PC-3 (cell line): ENCODE measurements around the gene ARAF. TPM values are rescaled to one million over a fixed set of nuclear protein-coding genes. Genes with fewer than 3 reads are reported as not detected.

Experiments used
- ATAC-seq: fragments of 200-7000 bp; cut with Tn5 transposase; 2 replicates; pipeline ENCODE4 v1.9.1; 2020; ENCODE audit warnings: mild to moderate bottlenecking, moderate library complexity
- BruUV-seq: library from RNA; stranded (reverse); fragments of 400-500 nt; replicated peaks from 2 replicates; lab custom pipeline; 2021; lab: Mats Ljungman, UMichigan
- CTCF ChIA-PET: fragments of 300-600 bp; sonication (Branson Sonifier 250); formaldehyde crosslinking; loops from one replicate; lab custom pipeline; 2022; ENCODE audit warnings: antibody characterized with exemption; lab: Charles Lee
- POLR2A ChIA-PET: fragments of 300-600 bp; sonication (Branson Sonifier 250); formaldehyde crosslinking; loops from one replicate; lab custom pipeline; 2022; ENCODE audit warnings: antibody characterized with exemption; ENCODE audit not compliant: unreplicated experiment; lab: Charles Lee
- DNase-seq: peaks from one replicate; pipeline ENCODE4 v3.0.0-alpha.2; 2015
- H2AFZ ChIP-seq: fragments of 300-600 bp; sonication (generic); 2 replicates; pipeline ENCODE4 v1.6.0; 2016; ENCODE audit warnings: antibody characterized with exemption, low read length
- H3F3A ChIP-seq: fragments of 300-600 bp; sonication (generic); one replicate; pipeline ENCODE4 v1.6.0; 2017; ENCODE audit warnings: antibody characterized with exemption, low read length, control low read depth, mild to moderate bottlenecking; ENCODE audit not compliant: unreplicated experiment
- H3K27ac ChIP-seq: fragments of 300-600 bp; sonication (generic); 2 replicates; pipeline ENCODE4 v1.5.1; 2016; ENCODE audit warnings: mild to moderate bottlenecking, low read length
- H3K27me3 ChIP-seq: fragments of 300-600 bp; sonication (generic); 2 replicates; pipeline ENCODE4 v1.6.1; 2016; ENCODE audit warnings: low read length, mixed read lengths
- H3K36me3 ChIP-seq: fragments of 300-600 bp; sonication (generic); 2 replicates; pipeline ENCODE4 v1.6.1; 2016; ENCODE audit warnings: low read depth, mixed run types, low read length, mixed read lengths
- H3K4me1 ChIP-seq: fragments of 300-600 bp; sonication (generic); 2 replicates; pipeline ENCODE4 v1.5.1; 2016; ENCODE audit warnings: low read length; ENCODE audit not compliant: insufficient read depth
- H3K4me2 ChIP-seq: fragments of 300-600 bp; sonication (generic); 2 replicates; pipeline ENCODE4 v1.6.0; 2016; ENCODE audit warnings: low read length
- H3K4me3 ChIP-seq: fragments of 300-600 bp; sonication (generic); 2 replicates; pipeline ENCODE4 v1.5.1; 2016; ENCODE audit warnings: mild to moderate bottlenecking, low read length, mixed read lengths
- H3K79me2 ChIP-seq: fragments of 300-600 bp; sonication (generic); 2 replicates; pipeline ENCODE4 v1.6.1; 2017; ENCODE audit warnings: low read length, mixed read lengths
- H3K9ac ChIP-seq: fragments of 300-600 bp; sonication (generic); 2 replicates; pipeline ENCODE4 v1.6.0; 2016; ENCODE audit warnings: mild to moderate bottlenecking, low read length
- H3K9me2 ChIP-seq: fragments of 300-600 bp; sonication (generic); replicated peaks from 2 replicates; pipeline ENCODE4 v1.6.1; 2016; ENCODE audit warnings: mixed run types, low read length, mixed read lengths
- H3K9me3 ChIP-seq: fragments of 300-600 bp; sonication (generic); 2 replicates; pipeline ENCODE4 v1.6.1; 2016; ENCODE audit warnings: low read length, mixed read lengths
- H4K20me1 ChIP-seq: fragments of 300-600 bp; sonication (generic); 2 replicates; pipeline ENCODE4 v1.6.1; 2016; ENCODE audit warnings: low read length, mixed read lengths
- EZH2 ChIP-seq: fragments of 300-600 bp; sonication (generic); IDR thresholded peaks from one replicate; pipeline ENCODE4 v1.6.1; 2017; ENCODE audit warnings: antibody characterized with exemption, mild to moderate bottlenecking, low read length; ENCODE audit not compliant: unreplicated experiment
- EZH2phosphoT487 ChIP-seq: fragments of 300-600 bp; sonication (generic); IDR thresholded peaks from 2 replicates; pipeline ENCODE4 v1.6.1; 2018; ENCODE audit warnings: mild to moderate bottlenecking, antibody characterized with exemption, low read length, borderline replicate concordance
- intact Hi-C: fragments of 100-400 bp; cut with micrococcal nuclease; formaldehyde crosslinking; loops from 2 replicates; pipeline ENCODE4 v1.9.0; 2023
- total RNA-seq: library from RNA; depleted of rRNA; stranded (reverse); fragments of >200 nt; gene quantifications from 2 replicates; pipeline ENCODE4 v1.2.3, GENCODE V29; 2014
- TF ChIP-seq, protein P1 (sequence below): fragments of 300-600 bp; sonication (generic); conservative IDR thresholded peaks from 2 replicates; pipeline ENCODE4 v1.5.1; 2017; ENCODE audit warnings: antibody characterized with exemption, low read depth, mild to moderate bottlenecking, low read length

Gene ARAF
- total RNA-seq, 1 experiment from 2014 or later = 52.6 TPM

DNA sequence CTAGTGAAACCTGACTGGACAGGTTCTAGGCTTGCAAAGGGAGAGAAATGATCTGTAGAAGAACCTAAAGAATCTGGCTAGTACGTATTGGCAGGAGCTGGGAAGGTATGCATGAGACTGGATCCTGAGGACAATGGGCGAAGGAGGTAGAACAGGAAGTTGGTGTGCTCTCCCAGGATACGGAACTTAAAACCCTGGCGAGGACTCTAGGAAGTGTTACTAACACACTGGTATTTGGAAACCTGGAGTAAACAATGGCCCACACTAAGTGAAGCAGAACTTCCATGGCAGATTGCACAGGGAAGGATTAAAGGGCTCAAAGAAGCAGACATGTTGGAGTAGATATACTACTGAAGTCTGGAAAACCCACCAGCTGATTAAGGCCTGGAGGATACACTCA is 49.5 kb downstream of the ARAF start:
- Histone ChIP-seq H3K4me2 (no peak overlapping the region), H3K4me3 (no peak overlapping the region), H3K36me3 (no peaks in the 10 kb centered on the region), H3K4me1 (no peaks in the 10 kb centered on the region), H4K20me1 (no peaks in the 10 kb centered on the region), H2AFZ (no peak overlapping the region), H3K27me3 (no peaks in the 10 kb centered on the region), H3F3A (no peaks in the 10 kb centered on the region), H3K79me2 (no peaks in the 10 kb centered on the region), H3K9me2 (no peaks in the 10 kb centered on the region), H3K27ac (no peak overlapping the region), H3K9me3 (no peaks in the 10 kb centered on the region), H3K9ac (no peak overlapping the region)
- POLR2A ChIA-PET = no interaction called here
- ATAC-seq = no peak
- CTCF ChIA-PET = no interaction called here
- no peak for DNase-seq
- no TSS peak for BruUV-seq
- intact Hi-C loops = no loop called here
- TF ChIP-seq, protein P1, sequence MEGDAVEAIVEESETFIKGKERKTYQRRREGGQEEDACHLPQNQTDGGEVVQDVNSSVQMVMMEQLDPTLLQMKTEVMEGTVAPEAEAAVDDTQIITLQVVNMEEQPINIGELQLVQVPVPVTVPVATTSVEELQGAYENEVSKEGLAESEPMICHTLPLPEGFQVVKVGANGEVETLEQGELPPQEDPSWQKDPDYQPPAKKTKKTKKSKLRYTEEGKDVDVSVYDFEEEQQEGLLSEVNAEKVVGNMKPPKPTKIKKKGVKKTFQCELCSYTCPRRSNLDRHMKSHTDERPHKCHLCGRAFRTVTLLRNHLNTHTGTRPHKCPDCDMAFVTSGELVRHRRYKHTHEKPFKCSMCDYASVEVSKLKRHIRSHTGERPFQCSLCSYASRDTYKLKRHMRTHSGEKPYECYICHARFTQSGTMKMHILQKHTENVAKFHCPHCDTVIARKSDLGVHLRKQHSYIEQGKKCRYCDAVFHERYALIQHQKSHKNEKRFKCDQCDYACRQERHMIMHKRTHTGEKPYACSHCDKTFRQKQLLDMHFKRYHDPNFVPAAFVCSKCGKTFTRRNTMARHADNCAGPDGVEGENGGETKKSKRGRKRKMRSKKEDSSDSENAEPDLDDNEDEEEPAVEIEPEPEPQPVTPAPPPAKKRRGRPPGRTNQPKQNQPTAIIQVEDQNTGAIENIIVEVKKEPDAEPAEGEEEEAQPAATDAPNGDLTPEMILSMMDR = no peak
- TF ChIP-seq EZH2 = no peak
- TF ChIP-seq EZH2phosphoT487 = no peak

- Histone ChIP-seq H3K9me3 (no peaks in the 10 kb centered on the region), H2AFZ (no peak overlapping the region), H3K4me3 (no peak overlapping the region), H3K9ac (no peak overlapping the region), H3F3A (no peaks in the 10 kb centered on the region), H3K27ac (no peak overlapping the region), H3K9me2 (no peaks in the 10 kb centered on the region), H4K20me1 (no peaks in the 10 kb centered on the region), H3K4me2 (no peak overlapping the region), H3K36me3 (no peaks in the 10 kb centered on the region), H3K79me2 (no peaks in the 10 kb centered on the region), H3K4me1 (no peaks in the 10 kb centered on the region), H3K27me3 (no peaks in the 10 kb centered on the region)
- ChIA-PET CTCF (no interaction called here), POLR2A (no interaction called here)
- no TSS peak for BruUV-seq
- no peak for TF ChIP-seq EZH2phosphoT487
- TF ChIP-seq, protein P1 = no peak
- no peak for TF ChIP-seq EZH2
- intact Hi-C loops = no loop called here
- DNase-seq = no peak
- no peak for ATAC-seq
Observed at GRCh38 chrX:47611489-47611888, 50.5 kb downstream of the ARAF start.

GRCh38 chrX:47611926-47612325 is 50.9 kb downstream of the ARAF start:
- Histone ChIP-seq H4K20me1 (no peaks in the 10 kb centered on the region), H3K27me3 (no peaks in the 10 kb centered on the region), H3F3A (no peaks in the 10 kb centered on the region), H3K4me3 (no peak overlapping the region), H3K9me3 (no peaks in the 10 kb centered on the region), H3K9me2 (no peaks in the 10 kb centered on the region), H3K9ac (no peak overlapping the region), H2AFZ (no peak overlapping the region), H3K4me1 (no peaks in the 10 kb centered on the region), H3K79me2 (no peaks in the 10 kb centered on the region), H3K36me3 (no peaks in the 10 kb centered on the region), H3K4me2 (no peak overlapping the region), H3K27ac (no peak overlapping the region)
- ChIA-PET POLR2A (no interaction called here), CTCF (no interaction called here)
- no peak for DNase-seq
- TF ChIP-seq, protein P1 = no peak
- no peak for TF ChIP-seq EZH2phosphoT487
- TF ChIP-seq EZH2 = no peak
- ATAC-seq = no peak
- BruUV-seq = no TSS peak
- intact Hi-C loops = no loop called here
